Tibial nerve (tissue), 4 donors: ENCODE data around the gene DISP2. TPM values are rescaled to one million over a fixed set of nuclear protein-coding genes. Genes with fewer than 3 reads are reported as not detected.

Experiments
- DNase-seq, 2 donors: peaks; one replicate each; pipeline ENCODE4 v3.0.0-alpha.2; 2019; ENCODE audit warnings: low spot score in 2 of 2
- H3K27ac ChIP-seq, 4 donors: fragments of 200-600 bp; sonication (generic) in 3 of 4; one replicate each; pipeline ENCODE4 v1.5.1; 2017 to 2019; ENCODE audit warnings: mild to moderate bottlenecking in 1 of 4
- H3K27me3 ChIP-seq, 2 donors: fragments of 200-600 bp; sonication (generic) in 1 of 2; one replicate each; pipeline versions ENCODE4 v1.5.1 to v1.6.0; 2017 to 2019
- H3K36me3 ChIP-seq, 3 donors: fragments of 200-600 bp; sonication (generic); one replicate each; pipeline ENCODE4 v1.5.1; 2018 to 2019
- H3K4me1 ChIP-seq, 4 donors: fragments of 200-600 bp; sonication (generic) in 3 of 4; one replicate each; pipeline ENCODE4 v1.5.1; 2017 to 2019
- H3K4me3 ChIP-seq, 4 donors: fragments of 200-600 bp; sonication (generic) in 3 of 4; one replicate each; pipeline ENCODE4 v1.5.1; 2017 to 2019; ENCODE audit warnings: mild to moderate bottlenecking in 1 of 4, moderate library complexity in 1 of 4
- H3K9me3 ChIP-seq, 4 donors: fragments of 200-600 bp; sonication (generic) in 3 of 4; one replicate each; pipeline ENCODE4 v1.5.1; 2017 to 2019
- EP300 ChIP-seq, 2 donors: sonication (generic); formaldehyde crosslinking; IDR thresholded peaks; one replicate each; pipeline ENCODE4 v1.6.1; 2017; ENCODE audit warnings: antibody characterized with exemption in 2 of 2, mild to moderate bottlenecking in 1 of 2
- POLR2A ChIP-seq, 2 donors: fragments of 450-650 bp; IDR thresholded peaks; one replicate each; pipeline ENCODE4 v1.6.1; 2017; ENCODE audit warnings: antibody characterized with exemption in 2 of 2, mild to moderate bottlenecking in 2 of 2, moderate library complexity in 2 of 2
- WGBS, 2 donors: methylation state at CpG; one replicate each; pipeline ENCODE4 v1.1.5; 2018; 5-methylcytosine and 5-hydroxymethylcytosine counted together
- total RNA-seq, 4 donors: library from RNA; depleted of rRNA; stranded (reverse); fragments of >200 nt; gene quantifications; one replicate each; pipeline ENCODE4 v1.1.0, GENCODE V29; 2016
- TF ChIP-seq, protein P1 (sequence below), 5 experiments: fragments of 200-600 bp in 3 of 5; fragments of 450-650 bp in 2 of 5; sonication (generic) in 3 of 5; IDR thresholded peaks; one replicate each; pipeline ENCODE4 v1.5.1; 2016 to 2019; ENCODE audit warnings: antibody characterized with exemption in 5 of 5, mild to moderate bottlenecking in 3 of 5, moderate library complexity in 2 of 5

Gene DISP2
- total RNA-seq, 4 donors from 2014 or later, result under 0.01 to 0.22 (median 0.10) TPM

DNA sequence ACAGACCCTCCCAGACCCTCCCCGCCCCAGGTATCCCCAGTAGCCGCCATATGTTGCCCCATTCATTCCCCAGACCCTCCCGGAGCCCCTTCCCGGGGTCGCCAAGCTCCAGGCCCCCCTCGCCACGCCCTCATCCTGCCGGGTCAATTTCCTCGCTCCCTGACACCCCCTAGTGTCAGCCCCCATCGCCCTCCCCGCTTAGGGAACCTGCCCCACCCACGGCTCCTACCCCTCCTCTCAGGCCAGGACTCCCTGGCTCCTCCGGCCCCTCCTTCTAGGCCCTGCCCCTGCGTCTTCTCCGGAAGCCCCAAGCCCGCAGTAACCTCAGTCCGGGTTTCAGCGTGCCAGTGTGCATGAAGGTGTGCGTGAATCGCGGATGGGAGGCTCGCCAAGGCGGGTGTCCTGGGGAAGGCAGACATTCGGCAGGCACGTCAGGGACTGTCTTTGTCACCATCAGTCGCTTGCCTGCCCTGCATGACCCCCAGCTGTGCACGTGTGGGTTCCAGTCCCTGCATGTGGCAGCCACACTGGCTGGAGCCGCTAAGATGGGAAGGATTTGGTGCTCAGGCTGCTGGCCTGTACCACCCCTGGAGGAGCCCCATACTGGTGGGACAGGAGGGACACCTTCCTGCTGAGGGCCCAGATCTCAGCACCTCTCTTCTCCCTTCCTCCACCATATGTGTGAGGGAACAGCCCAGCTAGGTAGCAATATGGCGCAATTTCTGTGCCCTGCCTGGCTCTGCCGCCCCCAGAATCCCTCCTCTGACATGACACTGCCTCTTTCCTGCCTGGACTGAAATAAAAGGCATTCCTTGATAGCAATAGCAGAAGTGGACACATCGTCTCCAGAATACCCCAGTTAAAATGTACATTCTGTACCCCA, 693 bp downstream of the DISP2 start:
- H3K4me3 ChIP-seq, result peak overlapping the region; percentile 26 to 59 (median 48)
- DNase-seq, result no peak
- H3K4me1 ChIP-seq, result peaks cover 0 to 27% (median 10%) of the 10 kb centered on the region in 4 donors
- H3K36me3 ChIP-seq, result no peaks in the 10 kb centered on the region
- no peaks in the 10 kb centered on the region for H3K27me3 ChIP-seq
- no peak overlapping the region for H3K27ac ChIP-seq
- TF ChIP-seq POLR2A (IDR thresholded peaks at IDR 0.05), result no peak
- WGBS, 2 donors, result 11 to 13% methylated on average over 26 to 30 of the region's 31 CpGs
- no peaks in the 10 kb centered on the region for H3K9me3 ChIP-seq

DNA sequence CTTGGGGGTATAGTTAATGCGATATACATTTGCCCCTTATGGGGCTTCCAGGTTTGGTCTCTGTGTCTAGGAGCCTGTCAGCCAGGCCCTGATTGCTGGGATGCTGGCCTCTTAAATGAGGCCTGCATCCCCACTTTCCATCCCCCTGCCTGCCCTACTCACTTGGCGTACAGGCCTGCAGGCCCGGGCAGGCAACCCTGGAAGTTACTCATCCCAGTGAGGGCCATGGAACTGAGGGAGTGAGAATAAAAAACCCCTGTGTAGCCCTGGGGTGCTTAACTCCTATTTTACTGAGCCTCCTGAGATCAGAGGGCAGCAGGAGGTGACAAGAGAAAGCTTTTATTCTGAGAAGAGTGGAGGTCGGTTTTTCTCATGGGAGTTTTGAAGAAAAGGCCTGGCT, 2.0 kb downstream of the DISP2 start:
- 83 to 89% methylated on average over 4 of the region's 4 CpGs for WGBS, 2 donors
- no peak for DNase-seq

DNA sequence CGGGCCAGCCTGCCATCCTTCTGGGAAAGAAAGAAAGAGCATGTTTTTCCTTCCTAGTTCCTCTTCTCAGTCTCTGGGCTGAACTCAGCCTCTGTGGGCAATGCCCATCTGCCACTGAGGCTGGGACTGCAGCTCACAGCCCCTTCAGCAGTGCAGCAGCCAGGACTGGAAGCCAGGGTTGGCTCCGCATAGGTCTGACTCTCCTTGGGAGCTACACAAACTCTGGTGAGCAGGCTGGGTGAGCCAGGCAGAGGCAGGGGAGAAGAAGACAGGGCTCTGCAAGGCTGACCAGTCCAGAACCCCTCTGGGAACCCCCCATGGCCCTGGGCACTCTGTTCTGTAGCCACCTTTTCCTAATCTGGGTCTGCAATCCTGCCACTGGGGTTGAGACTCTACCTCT, 3.6 kb downstream of the DISP2 start:
- TF ChIP-seq EP300 (IDR thresholded peaks at IDR 0.05) (no peak), POLR2A (IDR thresholded peaks at IDR 0.05) (no peak)
- TF ChIP-seq, protein P1, sequence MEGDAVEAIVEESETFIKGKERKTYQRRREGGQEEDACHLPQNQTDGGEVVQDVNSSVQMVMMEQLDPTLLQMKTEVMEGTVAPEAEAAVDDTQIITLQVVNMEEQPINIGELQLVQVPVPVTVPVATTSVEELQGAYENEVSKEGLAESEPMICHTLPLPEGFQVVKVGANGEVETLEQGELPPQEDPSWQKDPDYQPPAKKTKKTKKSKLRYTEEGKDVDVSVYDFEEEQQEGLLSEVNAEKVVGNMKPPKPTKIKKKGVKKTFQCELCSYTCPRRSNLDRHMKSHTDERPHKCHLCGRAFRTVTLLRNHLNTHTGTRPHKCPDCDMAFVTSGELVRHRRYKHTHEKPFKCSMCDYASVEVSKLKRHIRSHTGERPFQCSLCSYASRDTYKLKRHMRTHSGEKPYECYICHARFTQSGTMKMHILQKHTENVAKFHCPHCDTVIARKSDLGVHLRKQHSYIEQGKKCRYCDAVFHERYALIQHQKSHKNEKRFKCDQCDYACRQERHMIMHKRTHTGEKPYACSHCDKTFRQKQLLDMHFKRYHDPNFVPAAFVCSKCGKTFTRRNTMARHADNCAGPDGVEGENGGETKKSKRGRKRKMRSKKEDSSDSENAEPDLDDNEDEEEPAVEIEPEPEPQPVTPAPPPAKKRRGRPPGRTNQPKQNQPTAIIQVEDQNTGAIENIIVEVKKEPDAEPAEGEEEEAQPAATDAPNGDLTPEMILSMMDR (IDR thresholded peaks at IDR 0.05), result no peak
- Histone ChIP-seq H3K4me1 (peaks cover 0 to 15% (median 9%) of the 10 kb centered on the region in 4 donors), H3K4me3 (no peak overlapping the region), H3K27ac (no peak overlapping the region), H3K27me3 (no peaks in the 10 kb centered on the region), H3K36me3 (no peaks in the 10 kb centered on the region), H3K9me3 (no peaks in the 10 kb centered on the region)
- 63 to 74% methylated on average over 1 to 2 of the region's 2 CpGs for WGBS, 2 donors
- DNase-seq, result no peak

More for the DNA sequence above, 2.0 kb downstream of the DISP2 start:
- Histone ChIP-seq H3K27ac (no peak overlapping the region), H3K9me3 (no peaks in the 10 kb centered on the region), H3K4me1 (peaks cover 0 to 15% (median 9%) of the 10 kb centered on the region in 4 donors), H3K4me3 (no peak overlapping the region), H3K27me3 (no peaks in the 10 kb centered on the region), H3K36me3 (no peaks in the 10 kb centered on the region)
- TF ChIP-seq, protein P1 (IDR thresholded peaks at IDR 0.05), result no peak
- no peak for TF ChIP-seq POLR2A (IDR thresholded peaks at IDR 0.05)
- no peak for TF ChIP-seq EP300 (IDR thresholded peaks at IDR 0.05)

DNA sequence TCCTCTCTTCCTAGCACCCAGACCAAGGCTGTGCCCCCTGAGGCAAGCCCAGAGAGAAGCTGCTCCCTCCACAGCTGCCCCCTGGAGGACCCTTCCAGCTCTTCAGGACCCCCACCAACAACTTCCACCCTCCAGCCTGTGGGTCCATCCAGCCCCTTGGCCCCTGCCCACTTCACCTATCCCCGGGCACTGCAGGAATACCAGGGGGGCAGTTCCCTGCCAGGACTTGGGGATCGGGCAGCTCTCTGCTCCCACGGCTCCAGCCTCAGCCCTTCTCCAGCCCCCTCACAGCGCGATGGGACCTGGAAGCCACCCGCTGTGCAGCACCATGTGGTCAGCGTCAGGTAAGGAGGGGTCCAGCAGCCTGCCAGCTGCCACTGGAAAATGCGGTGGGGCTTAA, 5.6 kb downstream of the DISP2 start:
- H3K4me3 ChIP-seq, result no peak overlapping the region
- WGBS, 2 donors, result 80 to 86% methylated on average over 6 to 8 of the region's 8 CpGs
- H3K36me3 ChIP-seq, result no peaks in the 10 kb centered on the region
- H3K9me3 ChIP-seq, result no peaks in the 10 kb centered on the region
- H3K27ac ChIP-seq, result no peak overlapping the region
- no peak for DNase-seq
- peaks cover 0 to 16% (median 6%) of the 10 kb centered on the region in 4 donors for H3K4me1 ChIP-seq
- TF ChIP-seq, protein P1 (IDR thresholded peaks at IDR 0.05), result no peak
- TF ChIP-seq EP300 (IDR thresholded peaks at IDR 0.05), result no peak
- TF ChIP-seq POLR2A (IDR thresholded peaks at IDR 0.05), result no peak
- no peaks in the 10 kb centered on the region for H3K27me3 ChIP-seq

DNA sequence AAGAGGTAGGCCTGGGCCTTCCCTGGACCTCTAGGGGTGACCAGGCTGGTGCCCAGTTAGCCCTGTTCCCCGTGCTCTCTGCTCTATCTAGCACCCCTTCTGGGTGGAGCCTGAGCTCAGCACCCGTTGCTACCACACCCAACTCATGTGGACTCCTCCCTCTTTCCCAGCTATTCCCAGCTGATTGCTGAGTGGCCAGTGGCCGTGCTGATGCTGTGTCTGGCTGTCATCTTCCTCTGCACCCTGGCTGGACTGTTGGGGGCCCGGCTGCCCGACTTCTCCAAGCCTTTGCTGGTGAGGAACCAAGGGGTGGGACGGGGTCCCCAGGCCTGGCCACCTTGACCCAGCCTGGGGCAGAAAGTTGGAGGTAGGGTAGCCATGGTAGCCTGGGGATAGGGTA, 6.2 kb downstream of the DISP2 start:
- Histone ChIP-seq H3K4me3 (no peak overlapping the region), H3K4me1 (peaks cover 0 to 14% (median 4%) of the 10 kb centered on the region in 4 donors), H3K27me3 (no peaks in the 10 kb centered on the region), H3K9me3 (no peaks in the 10 kb centered on the region), H3K36me3 (no peaks in the 10 kb centered on the region), H3K27ac (no peak overlapping the region)
- no peak for DNase-seq
- WGBS, 2 donors, result 65 to 85% methylated on average over 6 of the region's 6 CpGs
- TF ChIP-seq EP300 (IDR thresholded peaks at IDR 0.05), result no peak
- TF ChIP-seq, protein P1 (IDR thresholded peaks at IDR 0.05), result no peak
- TF ChIP-seq POLR2A (IDR thresholded peaks at IDR 0.05), result no peak
